Measurements from ENCODE around the gene SNN. TPM values are rescaled to one million over a fixed set of nuclear protein-coding genes. Genes with fewer than 3 reads are reported as not detected.
A peak's percentile ranks its signal among the peaks of the same experiment; 100 is the strongest.

SNN gene
- total RNA-seq, result 8.6 and 9.5 TPM in 2 replicates

DNA sequence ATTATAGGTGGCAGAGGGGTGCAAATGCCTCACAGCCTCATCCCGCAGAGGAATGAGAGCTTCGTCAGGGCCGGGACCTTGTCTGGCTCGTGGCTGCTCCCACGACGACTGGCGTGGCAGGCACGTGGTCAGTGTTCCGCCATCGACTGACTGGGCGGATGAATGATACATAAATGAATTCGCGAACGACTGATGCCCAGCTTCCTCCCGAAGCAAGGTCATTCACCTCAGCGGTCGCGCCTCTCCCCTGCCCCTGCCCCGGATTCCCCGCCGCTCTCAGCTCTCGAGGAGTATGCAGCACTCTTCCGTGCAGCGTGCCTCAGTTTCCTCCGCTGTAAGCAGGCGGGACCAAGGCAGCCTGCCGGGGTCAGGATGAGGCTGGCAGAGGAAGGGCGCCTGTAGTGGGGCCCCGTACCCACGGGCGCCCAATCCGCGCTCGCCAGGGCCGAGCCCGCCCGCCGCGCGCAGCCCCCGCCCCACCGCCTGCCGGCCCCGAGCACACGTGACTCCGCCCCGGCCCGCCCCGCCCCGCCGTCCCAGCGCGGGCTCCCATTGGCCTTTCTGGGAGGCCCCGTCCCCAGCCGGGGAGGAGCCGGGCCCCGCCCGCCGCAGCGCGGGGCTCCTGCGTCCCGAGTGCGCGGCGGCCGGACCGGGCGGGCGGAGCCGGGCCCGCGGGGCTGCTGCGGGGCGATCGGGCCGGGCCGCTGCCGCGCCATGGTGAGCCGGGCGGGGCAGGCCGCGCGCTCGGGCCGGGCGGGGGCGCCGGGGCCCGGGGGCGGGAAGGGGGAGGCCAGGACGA is at the start of gene SNN:
Gene SNN, plus strand, starts transcription at position 632 of the 799 bp plus-strand sequence. CDS start 7,605 bp downstream, outside the sequence.
- H3K9me3 Mint-ChIP-seq, result no peaks in the 10 kb centered on the region
- intact Hi-C loops (cut with micrococcal nuclease), result loop anchor here (1.0 to 5.0 kb wide), 3 partner anchors 59 to 183 kb away; partner anchors contain the start of gene RSL1D1
- DNase-seq (ENCODE audit: low spot score), result peak; percentile 82
- H3K27me3 Mint-ChIP-seq (ENCODE audit: low read depth), result peaks cover 2% of the 10 kb centered on the region
- H3K4me1 Mint-ChIP-seq (ENCODE audit: low read depth), result peaks cover 58% of the 10 kb centered on the region
- H3K36me3 Mint-ChIP-seq (ENCODE audit: low read depth), result no peaks in the 10 kb centered on the region
- H3K27ac Mint-ChIP-seq, result no peak within 1 kb of the TSS
- H3K4me3 Mint-ChIP-seq (ENCODE audit: low read depth), result peak within 1 kb of the TSS; percentile 72

DNA sequence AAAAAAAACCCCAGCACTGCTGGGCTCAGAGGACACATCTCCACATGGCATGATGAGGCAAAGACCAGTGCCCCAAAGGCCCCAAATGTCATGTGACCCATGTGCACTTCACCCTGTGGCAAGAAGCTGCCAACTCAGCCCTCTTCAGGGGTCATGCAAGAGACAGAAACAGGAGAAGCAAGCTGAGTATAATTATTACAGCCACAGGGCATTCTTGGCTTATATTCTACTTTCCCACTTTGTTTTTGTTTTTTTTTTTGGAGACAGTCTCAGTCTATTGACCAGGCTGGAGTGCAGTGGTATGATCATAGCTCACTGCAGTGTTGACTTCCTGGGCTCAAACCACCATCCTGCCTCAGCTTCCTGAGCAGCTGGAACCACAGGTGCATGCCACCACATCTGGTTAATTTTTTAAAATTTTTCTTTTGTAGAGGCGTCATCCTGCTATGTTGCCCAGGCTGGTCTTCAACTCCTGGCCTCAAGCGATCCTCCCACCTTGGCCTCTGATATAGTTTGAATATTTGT is 48.9 kb upstream of the SNN start:
- H3K36me3 Mint-ChIP-seq (ENCODE audit: low read depth), result peaks cover 9% of the 10 kb centered on the region
- peak; percentile 36 for DNase-seq (ENCODE audit: low spot score)
- peaks cover 8% of the 10 kb centered on the region for H3K9me3 Mint-ChIP-seq
- H3K4me3 Mint-ChIP-seq (ENCODE audit: low read depth), result no peak overlapping the region
- H3K27me3 Mint-ChIP-seq (ENCODE audit: low read depth), result no peaks in the 10 kb centered on the region
- H3K4me1 Mint-ChIP-seq (ENCODE audit: low read depth), result peaks cover 33% of the 10 kb centered on the region
- H3K27ac Mint-ChIP-seq, result peak overlapping the region; percentile 78
- intact Hi-C loops (cut with micrococcal nuclease), result loop anchor here (2.0 kb wide), 1 partner anchor 33 kb away; the partner anchor contains the start of gene LITAF

DNA sequence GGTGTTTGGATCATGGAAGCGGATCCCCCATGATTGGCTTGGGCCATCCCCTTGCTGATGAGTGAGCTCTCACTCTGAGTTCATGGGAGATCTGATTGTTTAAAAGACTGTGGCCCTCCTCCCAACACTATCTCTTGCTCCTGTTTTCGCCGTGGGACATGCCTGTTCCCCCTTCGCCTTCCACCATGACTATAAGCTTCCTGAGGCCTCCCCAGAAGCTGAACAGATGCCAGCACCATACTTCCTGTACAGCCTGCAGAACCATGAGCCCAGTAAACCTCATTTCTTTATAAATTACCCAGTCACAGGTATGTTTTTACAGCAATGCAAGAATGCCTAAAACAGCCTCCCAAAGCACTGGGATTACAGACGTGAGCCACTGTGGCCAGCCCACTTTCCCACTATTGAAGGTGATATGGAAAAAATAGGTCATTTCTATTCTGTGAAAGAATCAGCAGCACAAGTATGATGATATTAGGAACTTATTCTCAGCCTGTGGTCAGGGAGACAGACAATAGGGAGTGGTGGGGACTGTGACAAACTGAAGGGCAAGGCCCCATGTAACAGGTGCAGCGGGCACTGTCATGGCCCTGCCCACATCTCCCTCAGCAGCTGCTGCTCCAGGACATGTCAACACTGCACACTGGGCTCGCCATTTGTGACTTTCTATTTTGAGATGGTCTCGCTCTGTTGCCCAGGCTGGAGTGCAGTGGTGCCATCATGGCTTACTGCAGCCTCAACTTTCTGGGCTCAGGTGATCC is 47.8 kb upstream of the SNN start:
- Mint-ChIP-seq H3K9me3 (peaks cover 8% of the 10 kb centered on the region), H3K36me3 (ENCODE audit: low read depth) (peaks cover 9% of the 10 kb centered on the region), H3K27me3 (ENCODE audit: low read depth) (no peaks in the 10 kb centered on the region), H3K4me1 (ENCODE audit: low read depth) (peaks cover 41% of the 10 kb centered on the region), H3K4me3 (ENCODE audit: low read depth) (no peak overlapping the region), H3K27ac (peak overlapping the region; percentile 74)
- no peak for DNase-seq (ENCODE audit: low spot score)
- intact Hi-C loops (cut with micrococcal nuclease), result no loop called here

DNA sequence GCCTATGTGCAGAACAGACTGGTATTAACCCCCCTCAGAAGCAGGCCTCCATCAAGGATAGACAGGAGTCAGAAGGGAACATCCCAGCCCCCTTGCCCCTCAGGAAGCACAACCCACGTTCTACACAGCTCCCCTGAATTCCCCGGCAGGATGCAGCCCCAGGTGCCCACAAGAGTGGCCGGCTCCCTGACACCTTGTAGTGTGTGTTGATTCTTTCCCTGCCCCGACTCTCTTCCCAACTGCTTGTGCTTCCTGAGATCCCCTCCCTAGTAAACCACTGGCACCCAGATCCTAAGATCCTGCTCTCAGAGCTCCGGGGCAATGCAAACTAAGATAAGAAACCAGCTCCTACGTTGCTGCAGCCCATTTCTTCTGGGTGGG is 46.7 kb upstream of the SNN start:
- Mint-ChIP-seq H3K4me1 (ENCODE audit: low read depth) (peaks cover 45% of the 10 kb centered on the region), H3K27me3 (ENCODE audit: low read depth) (no peaks in the 10 kb centered on the region), H3K9me3 (peaks cover 8% of the 10 kb centered on the region), H3K36me3 (ENCODE audit: low read depth) (peaks cover 9% of the 10 kb centered on the region), H3K4me3 (ENCODE audit: low read depth) (peak overlapping the region; percentile 73), H3K27ac (peak overlapping the region; percentile 81)
- intact Hi-C loops (cut with micrococcal nuclease), result no loop called here
- DNase-seq (ENCODE audit: low spot score), result no peak

DNA sequence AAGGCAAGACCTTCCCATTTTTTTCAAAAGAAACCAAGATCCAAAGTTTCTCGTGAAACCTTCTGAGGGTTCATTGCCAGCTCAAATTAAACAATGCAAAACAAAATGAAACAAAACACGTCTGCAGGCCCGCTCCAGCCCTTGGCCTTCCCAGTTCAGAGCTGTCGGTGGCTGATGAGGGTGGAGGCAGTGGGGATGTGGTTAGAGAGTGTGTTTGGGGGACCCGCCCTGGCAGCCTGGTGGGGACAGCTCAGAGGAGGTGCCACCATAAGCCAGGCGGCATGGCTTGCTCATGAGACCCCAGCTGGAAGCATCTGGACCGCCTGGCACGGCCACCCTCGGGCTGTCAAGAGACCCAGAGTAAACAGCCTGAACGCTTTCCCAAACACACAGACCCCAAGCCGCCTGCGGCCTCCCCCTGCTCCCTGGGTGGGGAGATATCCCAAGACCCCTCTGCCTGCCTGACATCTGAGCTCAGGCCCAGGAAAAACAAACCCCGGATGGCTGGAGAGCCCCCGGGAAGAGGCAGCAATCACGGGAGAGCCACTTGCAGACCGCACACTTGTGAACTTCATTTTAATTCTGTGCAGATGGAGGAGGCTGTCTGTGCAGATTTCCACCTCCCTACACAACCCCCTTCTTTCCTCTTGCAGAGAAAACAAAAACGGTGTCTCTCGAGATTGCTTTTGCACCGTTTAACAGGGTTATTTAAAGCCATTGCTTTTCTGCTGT is 46.2 kb upstream of the SNN start:
- H3K4me1 Mint-ChIP-seq (ENCODE audit: low read depth), result peaks cover 45% of the 10 kb centered on the region
- intact Hi-C loops (cut with micrococcal nuclease), result no loop called here

DNA sequence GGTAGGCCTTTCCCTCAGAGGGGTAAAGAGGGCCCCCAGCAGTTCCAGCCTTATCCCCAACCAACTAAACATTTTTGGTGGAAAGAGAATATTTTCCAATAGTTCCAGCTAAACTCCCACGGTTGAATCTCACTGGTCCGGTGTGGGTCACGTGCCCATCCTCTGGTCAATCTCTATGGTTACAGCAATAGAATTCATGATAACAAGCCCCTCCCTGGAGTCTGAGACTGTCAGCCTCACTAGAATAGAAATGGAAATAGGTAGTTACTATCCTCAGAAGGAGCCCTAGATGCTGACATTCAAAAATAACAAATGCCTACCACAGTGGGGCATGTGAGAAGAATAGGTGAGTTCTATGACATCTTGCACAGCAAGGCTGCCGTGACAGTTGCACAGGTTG is 44.0 kb upstream of the SNN start:
- Mint-ChIP-seq H3K9me3 (peaks cover 8% of the 10 kb centered on the region), H3K4me3 (ENCODE audit: low read depth) (no peak overlapping the region), H3K27ac (peak overlapping the region; percentile 60), H3K27me3 (ENCODE audit: low read depth) (no peaks in the 10 kb centered on the region), H3K4me1 (ENCODE audit: low read depth) (peaks cover 49% of the 10 kb centered on the region), H3K36me3 (ENCODE audit: low read depth) (peaks cover 9% of the 10 kb centered on the region)
- intact Hi-C loops (cut with micrococcal nuclease), result loop anchor here (1.0 kb wide), 1 partner anchor 8 kb away; no protein-coding TSS in a partner anchor
- DNase-seq (ENCODE audit: low spot score), result no peak

More for the DNA sequence above, 46.2 kb upstream of the SNN start:
- no peaks in the 10 kb centered on the region for H3K27me3 Mint-ChIP-seq (ENCODE audit: low read depth)
- DNase-seq (ENCODE audit: low spot score), result peak; percentile 47
- peaks cover 8% of the 10 kb centered on the region for H3K9me3 Mint-ChIP-seq
- H3K4me3 Mint-ChIP-seq (ENCODE audit: low read depth), result peak overlapping the region; percentile 73
- peaks cover 9% of the 10 kb centered on the region for H3K36me3 Mint-ChIP-seq (ENCODE audit: low read depth)
- peak overlapping the region; percentile 81 for H3K27ac Mint-ChIP-seq

DNA sequence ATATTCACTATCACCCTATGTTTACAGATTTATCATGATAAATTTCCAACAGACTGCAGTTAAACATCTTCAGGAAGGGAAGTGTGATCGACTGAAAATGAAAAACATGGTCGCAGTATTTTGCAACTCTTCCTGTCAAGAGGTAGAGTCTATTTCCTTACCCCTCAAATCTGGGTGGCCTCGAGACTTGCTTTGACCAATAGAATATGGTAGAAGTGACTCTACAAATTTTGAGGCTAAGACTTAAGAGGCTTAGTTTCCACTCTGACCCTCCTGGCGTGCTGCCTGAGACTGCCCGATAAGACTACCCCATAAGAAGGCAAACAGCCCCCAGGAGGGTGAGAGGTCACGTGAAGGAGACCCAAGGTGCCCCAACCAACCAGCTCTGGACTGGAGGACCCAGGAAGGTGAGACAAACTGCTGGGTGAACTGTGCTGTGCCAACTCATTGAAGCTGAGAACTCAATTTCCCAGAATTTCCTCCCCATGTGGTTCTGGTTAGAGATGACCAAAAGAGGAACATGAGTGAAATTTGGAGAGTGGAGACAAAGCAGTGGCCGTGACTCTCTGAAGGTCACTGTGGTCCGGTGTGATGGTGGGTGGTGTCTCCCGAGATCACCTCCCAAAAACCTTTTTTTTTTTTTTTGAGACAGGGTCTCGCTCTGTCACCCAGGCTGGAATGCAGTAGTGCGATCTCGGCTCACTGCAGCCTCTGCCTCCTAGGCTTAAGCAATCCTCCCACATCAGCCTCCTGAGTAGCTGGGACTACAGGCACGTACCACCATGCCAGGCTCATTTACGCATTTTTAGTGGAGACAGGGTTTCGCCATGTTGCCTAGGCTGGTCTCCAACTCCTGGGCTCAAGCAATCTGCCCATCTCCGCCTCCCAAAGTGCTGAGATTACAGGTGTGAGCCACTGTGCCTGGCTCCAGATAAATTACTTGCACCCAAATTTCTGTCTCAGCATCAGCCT is 43.3 kb upstream of the SNN start:
- Mint-ChIP-seq H3K4me1 (ENCODE audit: low read depth) (peaks cover 45% of the 10 kb centered on the region), H3K9me3 (peaks cover 8% of the 10 kb centered on the region), H3K36me3 (ENCODE audit: low read depth) (peaks cover 9% of the 10 kb centered on the region), H3K4me3 (ENCODE audit: low read depth) (no peak overlapping the region), H3K27me3 (ENCODE audit: low read depth) (no peaks in the 10 kb centered on the region), H3K27ac (no peak overlapping the region)
- no peak for DNase-seq (ENCODE audit: low spot score)
- intact Hi-C loops (cut with micrococcal nuclease), result loop anchor here (1.0 kb wide), 1 partner anchor 9 kb away; no protein-coding TSS in a partner anchor

DNA sequence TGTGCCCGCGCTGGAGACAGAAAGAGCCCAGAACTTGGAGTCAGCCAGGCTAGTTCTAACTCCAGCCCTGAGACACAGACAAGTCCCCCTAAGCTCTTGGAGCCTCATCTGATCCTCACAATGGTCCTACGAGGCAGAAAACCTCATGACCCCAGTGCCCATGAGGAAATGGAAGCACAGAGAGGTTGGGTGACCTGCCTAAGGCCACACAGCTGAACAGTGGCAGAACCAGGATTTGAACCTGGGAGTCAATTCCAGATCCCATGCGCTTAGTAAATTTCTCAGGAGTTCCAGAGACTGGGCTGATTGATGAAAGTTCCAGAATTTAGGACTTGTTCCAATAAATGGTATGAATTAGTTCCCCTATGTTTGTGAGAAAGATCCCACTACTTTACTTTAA is 42.5 kb upstream of the SNN start:
- Mint-ChIP-seq H3K4me3 (ENCODE audit: low read depth) (no peak overlapping the region), H3K4me1 (ENCODE audit: low read depth) (peaks cover 40% of the 10 kb centered on the region), H3K27ac (no peak overlapping the region), H3K9me3 (peaks cover under 1% of the 10 kb centered on the region), H3K27me3 (ENCODE audit: low read depth) (no peaks in the 10 kb centered on the region), H3K36me3 (ENCODE audit: low read depth) (peaks cover 3% of the 10 kb centered on the region)
- DNase-seq (ENCODE audit: low spot score), result no peak
- intact Hi-C loops (cut with micrococcal nuclease), result no loop called here

DNA sequence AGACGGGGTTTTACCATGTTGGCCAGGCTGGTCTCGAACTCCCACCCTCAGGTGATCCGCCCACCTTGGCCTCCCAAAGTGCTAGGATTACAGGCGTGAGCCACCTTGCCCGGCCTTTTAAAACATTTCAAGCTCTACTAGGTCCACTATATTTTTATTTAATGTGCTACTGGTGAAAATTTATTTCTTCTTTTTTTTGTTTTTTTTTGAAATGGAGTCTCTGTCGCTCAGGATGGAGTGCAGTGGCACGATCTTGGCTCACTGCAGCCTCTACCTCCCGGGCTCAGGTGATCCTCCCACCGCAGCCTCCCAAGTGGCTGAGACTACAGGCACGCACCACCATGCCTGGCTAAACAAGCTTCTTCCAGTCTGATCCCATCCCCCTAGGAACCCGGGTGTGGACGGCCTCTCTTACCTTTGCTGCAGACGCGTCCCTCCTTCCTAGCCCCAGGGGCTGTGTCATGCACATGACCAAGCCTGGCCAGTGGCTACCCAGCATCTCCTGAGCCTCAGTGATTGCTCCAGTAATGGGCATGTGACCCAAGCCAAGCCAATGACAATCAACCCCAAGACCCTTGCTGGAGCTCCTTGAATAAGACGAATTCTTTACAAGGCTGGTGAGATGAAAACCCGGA is 41.5 kb upstream of the SNN start:
- DNase-seq (ENCODE audit: low spot score), result no peak
- H3K36me3 Mint-ChIP-seq (ENCODE audit: low read depth), result peaks cover 3% of the 10 kb centered on the region
- H3K27me3 Mint-ChIP-seq (ENCODE audit: low read depth), result no peaks in the 10 kb centered on the region
- intact Hi-C loops (cut with micrococcal nuclease), result no loop called here
- H3K27ac Mint-ChIP-seq, result no peak overlapping the region
- H3K4me3 Mint-ChIP-seq (ENCODE audit: low read depth), result no peak overlapping the region
- no peaks in the 10 kb centered on the region for H3K9me3 Mint-ChIP-seq
- peaks cover 34% of the 10 kb centered on the region for H3K4me1 Mint-ChIP-seq (ENCODE audit: low read depth)

DNA sequence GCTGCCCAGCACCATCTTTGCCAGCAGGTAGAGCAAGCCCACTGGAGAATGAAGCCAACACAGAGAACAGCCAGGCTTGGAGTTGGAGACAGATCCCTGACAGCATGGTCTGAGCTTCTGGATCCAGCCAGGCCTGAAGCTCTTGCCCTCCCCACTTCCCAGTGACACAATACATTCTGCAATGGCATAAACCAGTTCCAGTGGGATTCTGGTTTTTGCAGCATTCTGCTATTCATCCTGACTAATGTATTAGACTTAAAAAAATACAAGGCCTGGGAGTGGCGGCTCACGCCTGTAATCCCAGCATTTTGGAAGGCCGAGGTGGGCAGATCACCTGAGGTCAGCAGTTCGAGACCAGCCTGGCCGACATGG is 41.0 kb upstream of the SNN start:
- Mint-ChIP-seq H3K4me1 (ENCODE audit: low read depth) (peaks cover 29% of the 10 kb centered on the region), H3K27me3 (ENCODE audit: low read depth) (no peaks in the 10 kb centered on the region), H3K27ac (no peak overlapping the region), H3K9me3 (no peaks in the 10 kb centered on the region), H3K4me3 (ENCODE audit: low read depth) (no peak overlapping the region), H3K36me3 (ENCODE audit: low read depth) (peaks cover 3% of the 10 kb centered on the region)
- intact Hi-C loops (cut with micrococcal nuclease), result no loop called here
- no peak for DNase-seq (ENCODE audit: low spot score)

DNA sequence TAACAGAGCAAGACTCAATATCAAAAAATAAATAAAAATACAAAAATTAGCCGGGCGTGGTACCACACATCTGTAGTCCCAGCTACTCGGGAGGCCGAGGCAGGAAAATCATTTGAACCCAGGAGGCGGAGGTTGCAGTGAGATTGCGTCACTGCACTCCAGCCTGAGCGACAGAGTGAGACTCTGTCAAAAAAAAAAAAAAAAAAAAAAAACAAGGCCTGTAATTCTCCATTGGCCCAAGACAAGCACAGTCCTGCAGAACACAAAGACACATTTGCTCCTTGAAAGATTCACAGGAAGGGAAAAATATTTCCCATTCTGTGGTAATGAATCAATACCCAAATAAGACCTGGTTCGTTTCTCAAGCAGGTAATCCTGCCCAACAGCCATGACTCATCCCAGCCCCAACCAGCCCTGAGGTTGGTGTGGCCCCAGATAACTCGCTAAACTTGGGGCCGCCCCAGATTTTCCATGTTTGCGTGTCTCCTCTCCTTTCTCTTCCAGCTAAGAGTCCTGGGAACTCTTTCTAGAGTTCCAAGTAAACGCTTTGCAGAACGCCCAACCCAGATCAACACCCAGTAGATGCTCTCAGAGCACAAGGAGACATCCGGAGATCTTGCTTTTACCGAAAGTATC is 40.3 kb upstream of the SNN start:
- intact Hi-C loops (cut with micrococcal nuclease), result no loop called here
- DNase-seq (ENCODE audit: low spot score), result no peak
- Mint-ChIP-seq H3K27ac (no peak overlapping the region), H3K9me3 (no peaks in the 10 kb centered on the region), H3K27me3 (ENCODE audit: low read depth) (no peaks in the 10 kb centered on the region), H3K4me1 (ENCODE audit: low read depth) (peaks cover 25% of the 10 kb centered on the region), H3K36me3 (ENCODE audit: low read depth) (peaks cover 3% of the 10 kb centered on the region), H3K4me3 (ENCODE audit: low read depth) (no peak overlapping the region)

Data from activated T-helper 2 cell treated with anti-CD3 and anti-CD28 coated beads, Interferon-gamma antibody, Interleukin-2, Interleukin-4, amounts not matched to agents 10 μg/mL and 5 μg/mL and 100 μg/mL, durations not matched to agents 14 hours and 24 hours and 36 hours (primary cell).